HCT116 (cell line): ENCODE measurements around the gene HDAC2. TPM values are rescaled to one million over a fixed set of nuclear protein-coding genes. Genes with fewer than 3 reads are reported as not detected.

Experiments used
- ATAC-seq: fragments of 200-7000 bp; cut with Tn5 transposase; 2 replicates; pipeline ENCODE4 v1.9.1; 2020; ENCODE audit warnings: mild to moderate bottlenecking, moderate library complexity
- BruUV-seq: library from RNA; stranded (reverse); fragments of 400-500 nt; replicated peaks from 2 replicates; lab custom pipeline; 2021; lab: Mats Ljungman, UMichigan
- CTCF ChIA-PET: fragments of 300-600 bp; sonication (Branson Sonifier 250); formaldehyde crosslinking; loops from one replicate; lab custom pipeline; 2021; ENCODE audit warnings: antibody characterized with exemption; lab: Charles Lee
- POLR2A ChIA-PET: fragments of 300-600, 350-600 bp; sonication (Branson Sonifier 250); formaldehyde crosslinking; loops from one replicate; lab custom pipeline; 2021; ENCODE audit warnings: antibody characterized with exemption; lab: Charles Lee
- RAD21 ChIA-PET, 2 experiments: fragments of 300-600 bp; sonication (Branson Sonifier 250); formaldehyde crosslinking; loops; one replicate each; lab custom pipeline; 2023; ENCODE audit warnings: low total read pairs in 2 of 2; ENCODE audit not compliant: uncharacterized antibody in 2 of 2, unreplicated experiment in 2 of 2, low non-redundant PET in 1 of 2; lab: Charles Lee
- DNase-seq: peaks from one replicate; pipeline ENCODE4 v3.0.0-alpha.2; 2010; ENCODE audit warnings: low read depth, low spot score
- H2AFZ ChIP-seq: fragments of 200-600 bp; shearing (Covaris generic), sonication (generic); 2 replicates; pipeline ENCODE4 v1.6.1; 2017; ENCODE audit warnings: low read depth, mixed run types, mixed read lengths, antibody characterized with exemption, low read length; ENCODE audit not compliant: poor library complexity, severe bottlenecking
- H3K27ac ChIP-seq: 2 replicates; pipeline ENCODE4 v1.5.1; 2012; ENCODE audit warnings: low read depth, low read length
- H3K27me3 ChIP-seq: fragments of 200-600 bp; sonication (generic); 2 replicates; pipeline ENCODE4 v1.6.1; 2016; ENCODE audit warnings: mixed run types, low read length, mixed read lengths; ENCODE audit not compliant: insufficient read depth
- H3K36me3 ChIP-seq, 2 experiments: fragments of 200-500 bp in 1 of 2; fragments of 200-600 bp in 1 of 2; sonication (Bioruptor generic) in 1 of 2; sonication (generic) in 1 of 2; 2 replicates each; pipeline versions ENCODE4 v1.5.1 to v1.6.1; 2014 to 2016; ENCODE audit warnings: low read length in 2 of 2, inconsistent platforms in 1 of 2, mixed read lengths in 1 of 2, mixed run types in 1 of 2; ENCODE audit not compliant: insufficient read depth in 2 of 2, control insufficient read depth in 1 of 2
- H3K4me1 ChIP-seq, 2 experiments: fragments of 200-600 bp in 1 of 2; sonication (generic) in 1 of 2; 2 replicates each; pipeline versions ENCODE4 v1.5.1 to v1.6.1; 2012 to 2017; ENCODE audit warnings: low read length in 2 of 2, inconsistent platforms in 1 of 2, mild to moderate bottlenecking in 1 of 2, mixed read lengths in 1 of 2, mixed run types in 1 of 2, moderate library complexity in 1 of 2; ENCODE audit not compliant: insufficient read depth in 2 of 2, control insufficient read depth in 1 of 2
- H3K4me2 ChIP-seq: fragments of 200-600 bp; sonication (generic); 2 replicates; pipeline ENCODE4 v1.6.1; 2017; ENCODE audit warnings: mixed run types, low read length, mixed read lengths
- H3K4me3 ChIP-seq, 2 experiments: fragments of 200-600 bp in 1 of 2; sonication (generic) in 1 of 2; replicated peaks in 1 of 2; 2 replicates each; pipeline ENCODE4 v1.5.1; 2011 to 2016; ENCODE audit warnings: low read length in 2 of 2, control low read depth in 1 of 2, low read depth in 1 of 2, mild to moderate bottlenecking in 1 of 2, mixed read lengths in 1 of 2, mixed run types in 1 of 2
- H3K79me2 ChIP-seq: fragments of 200-600 bp; sonication (generic); 2 replicates; pipeline ENCODE4 v1.6.1; 2017; ENCODE audit warnings: mild to moderate bottlenecking, mixed run types, low read length, moderate library complexity, mixed read lengths; ENCODE audit not compliant: insufficient read depth
- H3K9ac ChIP-seq: fragments of 200-600 bp; sonication (generic); 2 replicates; pipeline ENCODE4 v1.6.1; 2016; ENCODE audit warnings: low read length, mixed read lengths
- H3K9me2 ChIP-seq: fragments of 200-600 bp; sonication (generic), shearing (Covaris generic); 2 replicates; pipeline ENCODE4 v1.6.1; 2017; ENCODE audit warnings: mixed run types, mild to moderate bottlenecking, moderate library complexity; ENCODE audit not compliant: insufficient read depth
- H3K9me3 ChIP-seq, 2 experiments: fragments of 200-500 bp in 1 of 2; fragments of 200-600 bp in 1 of 2; sonication (Bioruptor generic) in 1 of 2; sonication (generic) in 1 of 2; 2 replicates each; pipeline ENCODE4 v1.6.1; 2014 to 2017; ENCODE audit warnings: low read length in 2 of 2, mixed read lengths in 2 of 2, inconsistent platforms in 1 of 2, low read depth in 1 of 2, mild to moderate bottlenecking in 1 of 2, mixed run types in 1 of 2, moderate library complexity in 1 of 2; ENCODE audit not compliant: control insufficient read depth in 1 of 2, insufficient read depth in 1 of 2
- H4K20me1 ChIP-seq: fragments of 200-600 bp; sonication (generic), shearing (Covaris generic); 2 replicates; pipeline ENCODE4 v1.6.1; 2017; ENCODE audit warnings: mixed run types, mild to moderate bottlenecking, moderate library complexity; ENCODE audit not compliant: insufficient read depth
- CEBPB ChIP-seq: IDR thresholded peaks from 2 replicates; pipeline ENCODE4 v1.6.1; 2012; ENCODE audit warnings: low read depth
- ELF1 ChIP-seq: IDR thresholded peaks from 2 replicates; pipeline ENCODE4 v1.6.1; 2012; ENCODE audit warnings: low read depth, borderline replicate concordance
- EZH2phosphoT487 ChIP-seq: fragments of 200-600 bp; IDR thresholded peaks from 2 replicates; pipeline ENCODE4 v1.6.1; 2018; ENCODE audit warnings: antibody characterized with exemption, borderline replicate concordance
- RAD21 ChIP-seq: IDR thresholded peaks from 2 replicates; pipeline ENCODE4 v1.6.1; 2012; ENCODE audit warnings: low read depth, mild to moderate bottlenecking
- SIN3A ChIP-seq: IDR thresholded peaks from 2 replicates; pipeline ENCODE4 v1.6.1; 2012; ENCODE audit warnings: low read depth
- SP1 ChIP-seq: IDR thresholded peaks from 2 replicates; pipeline ENCODE4 v1.6.1; 2012; ENCODE audit warnings: low read depth
- SRF ChIP-seq: IDR thresholded peaks from 2 replicates; pipeline ENCODE4 v1.6.1; 2012; ENCODE audit warnings: low read depth
- TCF7L2 ChIP-seq: IDR thresholded peaks from 2 replicates; pipeline ENCODE4 v1.7.0; 2011; ENCODE audit warnings: borderline replicate concordance, inconsistent platforms; ENCODE audit not compliant: insufficient read depth, insufficient read length; ENCODE audit errors: extremely low read depth
- ZNF274 ChIP-seq: fragments of 200-500 bp; sonication (Bioruptor generic); IDR thresholded peaks from 2 replicates; pipeline ENCODE4 v1.6.1; 2014; ENCODE audit warnings: mild to moderate bottlenecking, low read depth, low read length, inconsistent platforms
- intact Hi-C: fragments of 100-400 bp; cut with micrococcal nuclease; formaldehyde crosslinking; loops from 2 replicates; pipeline ENCODE4 v1.10.0; 2022
- total RNA-seq: library from RNA; stranded (reverse); gene quantifications from one replicate; pipeline ENCODE4 v1.2.1, GENCODE V29; 2021; ENCODE audit not compliant: unreplicated experiment
- TF ChIP-seq, protein P1 (sequence below): IDR thresholded peaks from 2 replicates; pipeline ENCODE4 v1.6.1; 2011; ENCODE audit warnings: mild to moderate bottlenecking, low read length, moderate library complexity; ENCODE audit not compliant: insufficient replicate concordance; ENCODE audit errors: extremely low read depth

HDAC2 gene
- total RNA-seq, 1 experiment from 2014 or later, result 153 TPM

DNA sequence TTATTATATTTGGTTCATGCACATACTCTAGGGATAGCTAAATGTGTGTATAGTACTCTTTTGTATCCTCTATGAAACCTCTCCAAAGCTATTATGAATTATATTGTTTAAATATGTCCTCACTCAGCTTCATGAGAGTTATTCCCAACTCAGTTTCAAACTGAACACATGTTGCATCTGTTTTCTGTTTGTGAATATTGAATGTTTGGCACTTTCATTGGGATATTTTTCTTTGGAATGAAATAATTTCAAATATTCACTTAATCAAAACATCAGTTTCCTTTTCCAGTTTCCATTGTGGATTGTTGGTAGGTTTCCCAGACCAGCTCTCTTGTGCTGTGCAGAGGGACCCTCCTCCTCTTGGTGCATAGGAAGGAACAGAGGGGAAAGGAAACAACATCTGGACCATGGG lies 46.6 kb downstream of the HDAC2 start:
- RAD21 ChIA-PET, result no interaction called here
- Histone ChIP-seq H3K36me3 (no peaks in the 10 kb centered on the region), H4K20me1 (no peaks in the 10 kb centered on the region), H3K27me3 (no peaks in the 10 kb centered on the region), H3K9me2 (no peaks in the 10 kb centered on the region), H3K4me2 (no peak overlapping the region), H3K79me2 (no peaks in the 10 kb centered on the region), H3K9me3 (no peaks in the 10 kb centered on the region), H2AFZ (no peak overlapping the region), H3K4me3 (no peak overlapping the region), H3K9ac (no peak overlapping the region), H3K4me1 (no peaks in the 10 kb centered on the region), H3K27ac (no peak overlapping the region)
- TF ChIP-seq ZNF274 (no peak), TCF7L2 (no peak), SIN3A (no peak), SP1 (no peak), RAD21 (no peak), EZH2phosphoT487 (no peak), SRF (no peak), CEBPB (no peak), ELF1 (no peak)
- TF ChIP-seq, protein P1, sequence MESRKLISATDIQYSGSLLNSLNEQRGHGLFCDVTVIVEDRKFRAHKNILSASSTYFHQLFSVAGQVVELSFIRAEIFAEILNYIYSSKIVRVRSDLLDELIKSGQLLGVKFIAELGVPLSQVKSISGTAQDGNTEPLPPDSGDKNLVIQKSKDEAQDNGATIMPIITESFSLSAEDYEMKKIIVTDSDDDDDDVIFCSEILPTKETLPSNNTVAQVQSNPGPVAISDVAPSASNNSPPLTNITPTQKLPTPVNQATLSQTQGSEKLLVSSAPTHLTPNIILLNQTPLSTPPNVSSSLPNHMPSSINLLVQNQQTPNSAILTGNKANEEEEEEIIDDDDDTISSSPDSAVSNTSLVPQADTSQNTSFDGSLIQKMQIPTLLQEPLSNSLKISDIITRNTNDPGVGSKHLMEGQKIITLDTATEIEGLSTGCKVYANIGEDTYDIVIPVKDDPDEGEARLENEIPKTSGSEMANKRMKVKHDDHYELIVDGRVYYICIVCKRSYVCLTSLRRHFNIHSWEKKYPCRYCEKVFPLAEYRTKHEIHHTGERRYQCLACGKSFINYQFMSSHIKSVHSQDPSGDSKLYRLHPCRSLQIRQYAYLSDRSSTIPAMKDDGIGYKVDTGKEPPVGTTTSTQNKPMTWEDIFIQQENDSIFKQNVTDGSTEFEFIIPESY, result no peak
- BruUV-seq, result no TSS peak
- intact Hi-C loops, result no loop called here
- DNase-seq, result no peak
- CTCF ChIA-PET, result no interaction called here
- POLR2A ChIA-PET, result no interaction called here
- no peak for ATAC-seq
